ENCODE measurements around the gene AADAC.
"Not testable (repeated sequence)": the region's sequence is repeated elsewhere in the genome, so short reads cannot be mapped to it uniquely, and the experiment has no call there.

The AADAC gene

GRCh38 chr3:151788401-151788800 lies 25.5 kb upstream of the AADAC start:
- no peak overlapping the region for H3K4me3 ChIP-seq (ENCODE audit: low read length)
- no peak for TF ChIP-seq ZNF274 (IDR thresholded peaks at IDR 0.05; ENCODE audit: low read depth, low read length)

GRCh38 chr3:151789853-151790463 lies 24.0 kb upstream of the AADAC start:
- H3K4me3 ChIP-seq (ENCODE audit: low read length): no peak overlapping the region
- no peak for TF ChIP-seq ZNF274 (IDR thresholded peaks at IDR 0.05; ENCODE audit: low read depth, low read length)

- H3K4me3 ChIP-seq (ENCODE audit: low read length): not testable (repeated sequence)
Measured at GRCh38 chr3:151790763-151791162, 23.2 kb upstream of the AADAC start.

GRCh38 chr3:151792411-151792810 lies 21.5 kb upstream of the AADAC start:
- no peak overlapping the region for H3K4me3 ChIP-seq (ENCODE audit: low read length)
- TF ChIP-seq ZNF274 (IDR thresholded peaks at IDR 0.05; ENCODE audit: low read depth, low read length): no peak

- TF ChIP-seq ZNF274 (IDR thresholded peaks at IDR 0.05; ENCODE audit: low read depth, low read length): no peak
- no peak overlapping the region for H3K4me3 ChIP-seq (ENCODE audit: low read length)
Measured at GRCh38 chr3:151793636-151794035, 20.3 kb upstream of the AADAC start.

GRCh38 chr3:151794080-151794479 lies 19.8 kb upstream of the AADAC start:
- no peak overlapping the region for H3K4me3 ChIP-seq (ENCODE audit: low read length)

GRCh38 chr3:151795276-151795675 lies 18.6 kb upstream of the AADAC start:
- H3K4me3 ChIP-seq (ENCODE audit: low read length): no peak overlapping the region
- TF ChIP-seq ZNF274 (IDR thresholded peaks at IDR 0.05; ENCODE audit: low read depth, low read length): no peak

More at GRCh38 chr3:151794080-151794479, 19.8 kb upstream of the AADAC start:
- TF ChIP-seq ZNF274 (IDR thresholded peaks at IDR 0.05; ENCODE audit: low read depth, low read length): no peak

- no peak overlapping the region for H3K4me3 ChIP-seq (ENCODE audit: low read length)
- TF ChIP-seq ZNF274 (IDR thresholded peaks at IDR 0.05; ENCODE audit: low read depth, low read length): no peak
Measured at GRCh38 chr3:151796105-151796680, 17.7 kb upstream of the AADAC start.

- no peak overlapping the region for H3K4me3 ChIP-seq (ENCODE audit: low read length)
- TF ChIP-seq ZNF274 (IDR thresholded peaks at IDR 0.05; ENCODE audit: low read depth, low read length): no peak
Measured at GRCh38 chr3:151798466-151798865, 15.4 kb upstream of the AADAC start.

- no peak for TF ChIP-seq ZNF274 (IDR thresholded peaks at IDR 0.05; ENCODE audit: low read depth, low read length)
Measured at GRCh38 chr3:151800431-151800830, 13.5 kb upstream of the AADAC start.

GRCh38 chr3:151804267-151804666 lies 9.6 kb upstream of the AADAC start:
- no peak for TF ChIP-seq ZNF274 (IDR thresholded peaks at IDR 0.05; ENCODE audit: low read depth, low read length)
- H3K4me3 ChIP-seq (ENCODE audit: low read length): no peak overlapping the region

More at GRCh38 chr3:151800431-151800830, 13.5 kb upstream of the AADAC start:
- H3K4me3 ChIP-seq (ENCODE audit: low read length): no peak overlapping the region

GRCh38 chr3:151806838-151807237 lies 7.1 kb upstream of the AADAC start:
- TF ChIP-seq ZNF274 (IDR thresholded peaks at IDR 0.05; ENCODE audit: low read depth, low read length): no peak
- no peak overlapping the region for H3K4me3 ChIP-seq (ENCODE audit: low read length)

- H3K4me3 ChIP-seq (ENCODE audit: low read length): not testable (repeated sequence)
Measured at GRCh38 chr3:151808926-151809325, 5.0 kb upstream of the AADAC start.

GRCh38 chr3:151811474-151811873 lies 2.4 kb upstream of the AADAC start:
- TF ChIP-seq ZNF274 (IDR thresholded peaks at IDR 0.05; ENCODE audit: low read depth, low read length): no peak
- no peak overlapping the region for H3K4me3 ChIP-seq (ENCODE audit: low read length)

GRCh38 chr3:151814588-151814987 lies 672 bp downstream of the AADAC start:
- no peak for TF ChIP-seq ZNF274 (IDR thresholded peaks at IDR 0.05; ENCODE audit: low read depth, low read length)
- no peak overlapping the region for H3K4me3 ChIP-seq (ENCODE audit: low read length)

GRCh38 chr3:151816091-151816604 lies 2.2 kb downstream of the AADAC start:
- no peak for TF ChIP-seq ZNF274 (IDR thresholded peaks at IDR 0.05; ENCODE audit: low read depth, low read length)
- no peak overlapping the region for H3K4me3 ChIP-seq (ENCODE audit: low read length)

Measured in GM08714 (cell line).